Activated B cell treated with CpG ODN at 0.5 μM for 24 hours (primary cell): ENCODE results near the gene SPACA4. TPM values are rescaled to one million over a fixed set of nuclear protein-coding genes. Genes with fewer than 3 reads are reported as not detected.

Experiments
- ATAC-seq: fragments of 200-7000 bp; cut with Tn5 transposase; one replicate; pipeline ENCODE4 v1.10.0; 2021; ENCODE audit warnings: low read depth, mild to moderate bottlenecking, moderate library complexity
- CTCF ChIA-PET: fragments of 350-600 bp; sonication (Branson Sonifier 250); formaldehyde crosslinking; loops from one replicate; lab custom pipeline; 2021; ENCODE audit warnings: antibody characterized with exemption; lab: Charles Lee
- POLR2A ChIA-PET: fragments of 350-600 bp; sonication (Branson Sonifier 250); formaldehyde crosslinking; loops from one replicate; lab custom pipeline; 2021; ENCODE audit warnings: antibody characterized with exemption; lab: Charles Lee
- DNase-seq: peaks from one replicate; pipeline ENCODE4 v3.0.0; 2022
- H3K27ac Mint-ChIP-seq: one replicate; pipeline ENCODE4 v1.8.0; 2020; ENCODE audit warnings: mixed read lengths
- H3K27me3 Mint-ChIP-seq: one replicate; pipeline ENCODE4 v1.8.0; 2021; ENCODE audit warnings: mixed read lengths
- H3K36me3 Mint-ChIP-seq: one replicate; pipeline ENCODE4 v1.8.0; 2021; ENCODE audit warnings: low read depth, mixed read lengths
- H3K4me1 Mint-ChIP-seq: one replicate; pipeline ENCODE4 v1.8.0; 2021; ENCODE audit warnings: mixed read lengths
- H3K4me3 Mint-ChIP-seq: one replicate; pipeline ENCODE4 v1.8.0; 2020; ENCODE audit warnings: mild to moderate bottlenecking, mixed read lengths
- H3K9me3 Mint-ChIP-seq: one replicate; pipeline ENCODE4 v1.8.0; 2020; ENCODE audit warnings: mixed read lengths
- CTCF ChIP-seq: fragments of 200-600 bp; IDR thresholded peaks from one replicate; pipeline ENCODE4 v1.8.0; 2022; ENCODE audit warnings: antibody characterized with exemption, mild to moderate bottlenecking
- intact Hi-C: fragments of 100-400 bp; cut with micrococcal nuclease; formaldehyde crosslinking; loops from one replicate; pipeline ENCODE4 v1.15.1; 2024
- total RNA-seq: library from RNA; stranded (reverse); gene quantifications from 2 replicates; pipeline ENCODE4 v1.2.3, GENCODE V29; 2022

The SPACA4 gene
- total RNA-seq, 1 donor from 2014 or later, result not detected

- peaks cover 47% of the 10 kb centered on the region for H3K36me3 Mint-ChIP-seq
- no peaks in the 10 kb centered on the region for H3K9me3 Mint-ChIP-seq
- H3K4me3 Mint-ChIP-seq, result peak within 1 kb of the TSS; percentile 35
- no peak for ATAC-seq
- no peak within 1 kb of the TSS for H3K27ac Mint-ChIP-seq
- POLR2A ChIA-PET, result interaction anchor here (0.6 to 1.6 kb wide), 3 partner anchors 9 to 126 kb away, joined by 3 to 6 read pairs (median 6); no protein-coding TSS in a partner anchor
- H3K27me3 Mint-ChIP-seq, result no peaks in the 10 kb centered on the region
- CTCF ChIA-PET, result no interaction called here
- intact Hi-C loops, result no loop called here
- H3K4me1 Mint-ChIP-seq, result peaks cover 34% of the 10 kb centered on the region
- DNase-seq, result no peak
- no peak for TF ChIP-seq CTCF
Observed at GRCh38 chr19:48614436-48615230, 8.1 kb downstream of the SPACA4 start, which contains the start of gene FAM83E. Gene FAM83E, minus strand, starts transcription at chr19:48615076. Its CDS starts 1,704 bp downstream, at chr19:48613372.

- no peak for TF ChIP-seq CTCF
- POLR2A ChIA-PET, result interaction anchor here (0.6 to 3.3 kb wide), 3 partner anchors 9 to 39 kb away, joined by 3 to 22 read pairs (median 4); partner anchors contain the start of gene DBP
- Mint-ChIP-seq H3K4me1 (peaks cover 42% of the 10 kb centered on the region), H3K9me3 (no peaks in the 10 kb centered on the region), H3K4me3 (peak overlapping the region; percentile 35), H3K36me3 (peaks cover 50% of the 10 kb centered on the region), H3K27ac (no peak overlapping the region), H3K27me3 (no peaks in the 10 kb centered on the region)
- DNase-seq (no peak), ATAC-seq (no peak)
- CTCF ChIA-PET, result no interaction called here
- intact Hi-C loops, result no loop called here
Observed at GRCh38 chr19:48615231-48616040, 8.9 kb downstream of the SPACA4 start.

GRCh38 chr19:48616041-48616436, 9.5 kb downstream of the SPACA4 start:
- Mint-ChIP-seq H3K27ac (peak overlapping the region; percentile 24), H3K4me3 (peak overlapping the region; percentile 59), H3K4me1 (peaks cover 42% of the 10 kb centered on the region), H3K27me3 (no peaks in the 10 kb centered on the region), H3K9me3 (no peaks in the 10 kb centered on the region), H3K36me3 (peaks cover 50% of the 10 kb centered on the region)
- no peak for TF ChIP-seq CTCF
- no peak for ATAC-seq
- ChIA-PET POLR2A (interaction anchor here (0.6 to 3.3 kb wide), 3 partner anchors 8 to 40 kb away, joined by 3 to 22 read pairs (median 4); partner anchors contain the start of gene DBP), CTCF (no interaction called here)
- DNase-seq, result no peak
- intact Hi-C loops, result no loop called here

GRCh38 chr19:48616491-48617056, 10.0 kb downstream of the SPACA4 start:
- H3K9me3 Mint-ChIP-seq, result no peaks in the 10 kb centered on the region
- no peaks in the 10 kb centered on the region for H3K27me3 Mint-ChIP-seq
- H3K36me3 Mint-ChIP-seq, result peaks cover 54% of the 10 kb centered on the region
- peak overlapping the region; percentile 24 for H3K27ac Mint-ChIP-seq
- ChIA-PET POLR2A (interaction anchor here (1.1 to 3.3 kb wide), 3 partner anchors 8 to 880 kb away, joined by 3 to 22 read pairs (median 5); partner anchors contain the start of genes DBP and RPS11), CTCF (interaction anchor here (3.2 kb wide), 1 partner anchor 8 kb away, joined by 13 read pairs; no protein-coding TSS in a partner anchor)
- H3K4me3 Mint-ChIP-seq, result peak overlapping the region; percentile 59
- H3K4me1 Mint-ChIP-seq, result peaks cover 44% of the 10 kb centered on the region
- TF ChIP-seq CTCF, result no peak
- no peak for DNase-seq
- no peak for ATAC-seq
- intact Hi-C loops, result no loop called here
